Caco-2 (cell line): Measurements from ENCODE around the gene SMARCA2. TPM values are rescaled to one million over a fixed set of nuclear protein-coding genes. Genes with fewer than 3 reads are reported as not detected.

Experiments
- BruUV-seq: library from RNA; stranded (reverse); fragments of 400-500 nt; replicated peaks from 2 replicates; lab custom pipeline; 2021; lab: Mats Ljungman, UMichigan
- CTCF ChIA-PET: fragments of 300-600 bp; sonication (Branson Sonifier 250); formaldehyde crosslinking; loops from one replicate; lab custom pipeline; 2022; ENCODE audit warnings: antibody characterized with exemption; lab: Charles Lee
- POLR2A ChIA-PET: fragments of 300-600 bp; sonication (Branson Sonifier 250); formaldehyde crosslinking; loops from one replicate; lab custom pipeline; 2022; ENCODE audit warnings: antibody characterized with exemption; lab: Charles Lee
- DNase-seq, 2 experiments: peaks; one replicate each; pipeline versions ENCODE4 v3.0.0 to v3.0.0-alpha.2; 2020 to 2022
- H3K27me3 ChIP-seq: replicated peaks from 2 replicates; pipeline ENCODE4 v1.6.0; 2011; ENCODE audit warnings: low read length; ENCODE audit not compliant: control insufficient read depth, insufficient read depth
- H3K36me3 ChIP-seq: 2 replicates; pipeline ENCODE4 v1.5.1; 2011; ENCODE audit warnings: low read length; ENCODE audit not compliant: control insufficient read depth, insufficient read depth
- H3K4me1 ChIP-seq: fragments of 250-450 bp; sonication (Bioruptor Pico); 2 replicates; pipeline ENCODE4 v1.5.1; 2020; ENCODE audit warnings: mild to moderate bottlenecking
- H3K4me3 ChIP-seq: 2 replicates; pipeline ENCODE4 v1.5.1; 2011; ENCODE audit warnings: low read depth, mild to moderate bottlenecking, control low read depth, low read length
- H3K9me3 ChIP-seq: fragments of 250-450 bp; sonication (Bioruptor Pico); 2 replicates; pipeline ENCODE4 v1.5.1; 2020; ENCODE audit warnings: mild to moderate bottlenecking, moderate library complexity
- H3K27ac Mint-ChIP-seq: one replicate; pipeline ENCODE4 v1.8.0; 2022; ENCODE audit warnings: mixed read lengths; ENCODE audit not compliant: unreplicated experiment
- H3K27me3 Mint-ChIP-seq: one replicate; pipeline ENCODE4 v1.8.0; 2022; ENCODE audit warnings: mixed read lengths; ENCODE audit not compliant: insufficient read depth, unreplicated experiment
- H3K36me3 Mint-ChIP-seq: one replicate; pipeline ENCODE4 v1.8.0; 2022; ENCODE audit warnings: mild to moderate bottlenecking, mixed read lengths; ENCODE audit not compliant: insufficient read depth, unreplicated experiment
- H3K4me1 Mint-ChIP-seq: one replicate; pipeline ENCODE4 v1.8.0; 2022; ENCODE audit warnings: low read depth, mixed read lengths; ENCODE audit not compliant: unreplicated experiment
- H3K4me3 Mint-ChIP-seq: one replicate; pipeline ENCODE4 v1.8.0; 2022; ENCODE audit warnings: mild to moderate bottlenecking, moderate library complexity, mixed read lengths; ENCODE audit not compliant: unreplicated experiment
- H3K9me3 Mint-ChIP-seq: one replicate; pipeline ENCODE4 v1.8.0; 2022; ENCODE audit warnings: mixed read lengths; ENCODE audit not compliant: unreplicated experiment
- CTCF ChIP-seq, 2 experiments: fragments of 200-600 bp in 1 of 2; IDR thresholded peaks; 1 replicate in 1 of 2; 2 replicates in 1 of 2; pipeline versions ENCODE4 v1.5.1 to v1.8.0; 2011 to 2022; ENCODE audit warnings: antibody characterized with exemption in 1 of 2, control low read depth in 1 of 2, inconsistent platforms in 1 of 2, low read depth in 1 of 2, low read length in 1 of 2, mild to moderate bottlenecking in 1 of 2, moderate library complexity in 1 of 2; ENCODE audit not compliant: insufficient read depth in 1 of 2, severe bottlenecking in 1 of 2, unreplicated experiment in 1 of 2
- intact Hi-C: fragments of 100-400 bp; cut with micrococcal nuclease; formaldehyde crosslinking; loops from one replicate; pipeline ENCODE4 v1.10.0; 2022; ENCODE audit not compliant: unreplicated experiment
- total RNA-seq: library from RNA; stranded (reverse); gene quantifications from 2 replicates; pipeline ENCODE4 v1.2.3, GENCODE V29; 2022

SMARCA2 gene
- total RNA-seq, 1 experiment from 2014 or later = 13.5 TPM

- BruUV-seq = no TSS peak
- H3K27me3 ChIP-seq = no peaks in the 10 kb centered on the region
- Mint-ChIP-seq H3K27ac (no peak overlapping the region), H3K4me3 (no peak overlapping the region), H3K9me3 (no peaks in the 10 kb centered on the region), H3K4me1 (peaks cover 5% of the 10 kb centered on the region), H3K27me3 (no peaks in the 10 kb centered on the region), H3K36me3 (no peaks in the 10 kb centered on the region)
- no peak for DNase-seq
- TF ChIP-seq CTCF (IDR thresholded peaks at IDR 0.05; ENCODE audit: insufficient read depth in 1 of 2, low read depth in 1 of 2, low read length in 1 of 2, severe bottlenecking in 1 of 2, unreplicated experiment in 1 of 2) = no peak
- intact Hi-C loops = no loop called here
- no peaks in the 10 kb centered on the region for H3K4me1 ChIP-seq
- CTCF ChIA-PET = no interaction called here
- no peaks in the 10 kb centered on the region for H3K9me3 ChIP-seq
- H3K4me3 ChIP-seq = no peak overlapping the region
- no peaks in the 10 kb centered on the region for H3K36me3 ChIP-seq
- POLR2A ChIA-PET = no interaction called here
Measured at GRCh38 chr9:2043243-2043642, 28.1 kb downstream of the SMARCA2 start.

- Mint-ChIP-seq H3K4me1 (peaks cover 5% of the 10 kb centered on the region), H3K27me3 (no peaks in the 10 kb centered on the region), H3K36me3 (no peaks in the 10 kb centered on the region), H3K4me3 (no peak overlapping the region), H3K9me3 (no peaks in the 10 kb centered on the region), H3K27ac (no peak overlapping the region)
- ChIA-PET POLR2A (no interaction called here), CTCF (no interaction called here)
- intact Hi-C loops = no loop called here
- no peak for DNase-seq
- TF ChIP-seq CTCF (IDR thresholded peaks at IDR 0.05; ENCODE audit: insufficient read depth in 1 of 2, low read depth in 1 of 2, low read length in 1 of 2, severe bottlenecking in 1 of 2, unreplicated experiment in 1 of 2) = no peak
- Histone ChIP-seq H3K4me1 (no peaks in the 10 kb centered on the region), H3K36me3 (no peaks in the 10 kb centered on the region), H3K9me3 (no peaks in the 10 kb centered on the region), H3K4me3 (no peak overlapping the region), H3K27me3 (no peaks in the 10 kb centered on the region)
- BruUV-seq = no TSS peak
Measured at GRCh38 chr9:2043881-2044462, 28.8 kb downstream of the SMARCA2 start.

- H3K4me1 Mint-ChIP-seq = peaks cover 5% of the 10 kb centered on the region
- H3K4me3 Mint-ChIP-seq = no peak overlapping the region
- CTCF ChIA-PET = no interaction called here
- DNase-seq = no peak
- no peak overlapping the region for H3K27ac Mint-ChIP-seq
- BruUV-seq = no TSS peak
- Histone ChIP-seq H3K4me3 (no peak overlapping the region), H3K4me1 (no peaks in the 10 kb centered on the region), H3K27me3 (no peaks in the 10 kb centered on the region), H3K9me3 (no peaks in the 10 kb centered on the region), H3K36me3 (no peaks in the 10 kb centered on the region)
- H3K9me3 Mint-ChIP-seq = no peaks in the 10 kb centered on the region
- no peaks in the 10 kb centered on the region for H3K36me3 Mint-ChIP-seq
- intact Hi-C loops = no loop called here
- peaks cover 5% of the 10 kb centered on the region for H3K27me3 Mint-ChIP-seq
- POLR2A ChIA-PET = no interaction called here
- TF ChIP-seq CTCF (IDR thresholded peaks at IDR 0.05; ENCODE audit: insufficient read depth in 1 of 2, low read depth in 1 of 2, low read length in 1 of 2, severe bottlenecking in 1 of 2, unreplicated experiment in 1 of 2) = no peak
Measured at GRCh38 chr9:2047144-2047671, 32.1 kb downstream of the SMARCA2 start.
